NCI-H1092 treated with DMSO at 0.1 percent for 48 hours (cell line): ENCODE measurements around the gene ALKAL2.

Experiments used
- DNase-seq: peaks from one replicate; lab custom pipeline; 2025; lab: John Stamatoyannopoulos, UW

ALKAL2 gene

DNA sequence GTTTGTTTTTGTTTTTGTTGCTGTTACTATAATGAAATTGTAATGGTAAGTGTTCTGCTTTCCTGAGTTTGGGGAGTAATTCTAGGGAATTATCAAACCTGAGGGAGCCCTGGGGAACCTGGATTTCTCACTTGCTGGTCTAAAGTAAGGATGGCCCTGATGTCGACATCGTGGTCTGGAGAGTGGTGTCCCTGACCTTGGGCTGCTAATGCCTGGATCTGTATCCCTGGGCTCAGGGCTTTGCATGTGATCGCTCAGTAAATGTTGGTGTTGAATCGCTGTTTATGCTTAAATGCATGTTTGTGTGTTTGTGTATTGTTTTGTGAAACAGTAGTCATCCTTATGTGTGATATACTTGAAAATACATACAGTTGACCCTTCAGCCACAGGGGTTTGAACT lies 17.0 kb downstream of the ALKAL2 start:
- DNase-seq = no peak

DNA sequence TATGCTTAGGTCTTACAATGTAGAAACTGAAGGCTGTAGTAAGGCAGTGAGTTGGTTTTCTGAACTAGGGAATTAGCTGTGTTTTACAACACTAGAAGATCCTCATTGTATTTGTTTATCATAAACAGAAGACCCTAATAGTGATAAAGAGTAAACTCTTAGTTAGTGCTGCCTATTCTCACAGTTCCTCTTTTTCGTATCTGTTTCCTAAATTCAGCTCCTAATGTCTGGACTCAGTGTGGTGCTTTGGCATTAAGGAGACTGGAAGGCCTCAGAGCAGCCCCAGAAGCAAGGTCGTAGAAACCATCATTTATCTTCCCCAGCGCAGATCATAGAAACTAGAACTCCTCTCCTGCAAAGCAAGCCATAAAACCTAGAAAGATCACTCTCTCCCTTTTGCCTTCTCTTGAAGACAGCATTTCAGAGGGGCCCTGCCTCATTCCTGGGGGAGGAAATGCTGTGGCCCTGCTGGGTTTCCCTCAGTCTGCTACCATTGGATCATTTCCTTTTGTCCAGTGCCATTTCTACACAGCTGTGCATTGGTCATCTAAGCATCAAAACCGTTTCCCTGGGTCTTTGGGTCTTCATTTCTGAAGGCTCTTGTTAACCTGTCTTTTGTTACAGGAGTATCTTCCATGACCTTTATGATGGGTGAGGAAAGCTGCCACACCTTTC lies 18.4 kb downstream of the ALKAL2 start:
- DNase-seq = no peak

DNA sequence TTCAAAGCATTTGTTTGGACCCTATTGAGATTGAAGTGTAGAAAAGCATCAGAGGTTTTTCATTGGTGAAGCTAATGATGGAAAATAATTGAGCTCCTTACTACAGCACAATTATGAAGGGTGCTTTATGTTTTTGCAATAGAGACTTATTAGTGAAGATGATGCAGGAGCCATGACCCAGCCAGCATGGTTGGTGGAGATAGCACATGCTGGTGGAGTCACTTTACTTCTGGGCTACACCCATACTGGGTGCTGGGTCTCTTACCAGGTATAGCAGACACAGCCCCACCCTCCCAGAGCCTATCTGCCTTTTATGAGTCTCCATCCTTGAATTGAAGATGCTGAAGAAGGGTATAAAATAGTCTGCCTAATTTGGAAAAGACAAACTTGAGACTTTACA lies 19.6 kb downstream of the ALKAL2 start:
- no peak for DNase-seq

- peak; percentile 87 for DNase-seq
Observed at GRCh38 chr2:264493-265468, 23.1 kb downstream of the ALKAL2 start, which contains the start of gene ACP1. Gene ACP1 (plus strand): TSS chr2:264947. CDS start chr2:264965, 18 bp downstream.

- no peak for DNase-seq
Observed at GRCh38 chr2:263774-264492, 24.0 kb downstream of the ALKAL2 start, which contains the start of gene SH3YL1. Gene SH3YL1 (minus strand): TSS chr2:264032. CDS start chr2:263984, 48 bp downstream.

DNA sequence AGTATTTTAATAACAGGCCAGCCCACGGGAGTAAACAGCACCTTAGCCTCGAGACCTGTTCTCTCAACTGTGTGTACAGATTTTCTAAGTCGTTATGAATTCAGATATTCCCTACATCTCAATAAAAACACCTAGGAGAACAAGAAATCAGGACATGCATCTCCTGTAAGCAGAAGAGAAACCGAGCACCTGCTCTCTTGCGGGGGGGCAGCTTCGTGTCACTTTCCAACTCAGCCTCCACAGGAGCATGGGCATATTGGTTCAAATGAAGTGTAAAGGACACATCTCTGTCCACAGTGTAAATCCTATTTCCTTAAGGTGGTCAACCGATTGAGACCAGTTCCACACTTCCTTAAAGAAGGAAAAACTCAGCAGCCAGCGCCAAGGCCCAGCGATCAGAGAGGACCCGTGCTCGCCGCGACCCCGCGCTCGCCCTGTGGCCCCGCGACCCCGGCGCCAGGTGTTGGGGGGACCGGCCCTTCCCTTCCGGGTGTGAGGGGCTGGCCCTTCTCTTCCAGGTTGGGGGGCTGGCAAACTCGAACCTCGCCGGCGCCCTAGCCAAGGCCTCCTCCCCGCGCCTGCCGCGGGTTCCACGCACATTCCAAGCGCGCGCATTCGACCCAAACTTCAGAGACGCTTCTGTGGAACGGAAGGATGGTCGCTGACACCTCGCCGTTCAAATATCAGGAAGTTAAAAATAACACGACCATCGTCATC lies 24.7 kb downstream of the ALKAL2 start:
- DNase-seq = no peak

DNA sequence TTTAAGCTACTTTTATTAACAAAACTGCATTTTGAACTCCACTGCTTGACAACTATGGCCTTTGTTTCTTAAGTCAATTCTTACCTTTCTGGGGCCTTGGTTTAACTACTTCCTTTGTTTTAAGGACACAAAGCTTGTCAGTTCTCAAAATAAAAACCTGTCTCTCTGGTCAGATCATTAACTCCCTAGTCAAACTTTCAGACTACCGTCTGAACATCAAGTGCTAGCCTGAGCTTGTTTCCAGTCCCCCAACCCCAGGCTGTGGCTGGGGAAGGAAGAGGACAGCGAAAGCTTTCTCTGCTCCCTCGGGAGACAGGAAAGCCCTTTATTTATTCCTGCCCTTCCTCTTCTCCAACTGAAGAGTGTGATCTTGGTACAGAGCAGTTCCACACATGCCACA lies 25.8 kb downstream of the ALKAL2 start:
- DNase-seq = no peak

GRCh38 chr2:260507-261161 lies 27.3 kb downstream of the ALKAL2 start:
- DNase-seq = no peak

- no peak for DNase-seq
Observed at GRCh38 chr2:259789-260331, 28.0 kb downstream of the ALKAL2 start.

- DNase-seq = no peak
Observed at GRCh38 chr2:258933-259332, 29.0 kb downstream of the ALKAL2 start.

DNA sequence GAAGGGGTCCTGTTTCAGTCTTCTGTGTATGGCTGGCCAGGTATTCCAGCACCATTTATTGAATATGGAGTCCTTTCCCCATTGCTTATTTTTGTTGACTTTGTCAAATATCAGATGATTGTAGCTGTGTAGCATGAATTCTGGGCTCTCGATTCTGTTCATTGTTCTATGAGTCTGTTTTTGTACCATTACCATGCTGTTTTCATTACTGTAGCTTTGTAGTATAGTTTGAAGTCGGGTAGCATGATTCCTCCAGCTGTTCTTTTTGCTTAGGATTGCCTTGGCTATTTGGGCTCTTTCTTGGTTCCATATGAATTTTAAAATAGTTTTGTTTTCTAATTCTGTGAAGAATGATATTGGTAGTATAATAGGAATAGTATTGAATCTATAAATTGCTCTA lies 30.0 kb downstream of the ALKAL2 start:
- DNase-seq = no peak

DNA sequence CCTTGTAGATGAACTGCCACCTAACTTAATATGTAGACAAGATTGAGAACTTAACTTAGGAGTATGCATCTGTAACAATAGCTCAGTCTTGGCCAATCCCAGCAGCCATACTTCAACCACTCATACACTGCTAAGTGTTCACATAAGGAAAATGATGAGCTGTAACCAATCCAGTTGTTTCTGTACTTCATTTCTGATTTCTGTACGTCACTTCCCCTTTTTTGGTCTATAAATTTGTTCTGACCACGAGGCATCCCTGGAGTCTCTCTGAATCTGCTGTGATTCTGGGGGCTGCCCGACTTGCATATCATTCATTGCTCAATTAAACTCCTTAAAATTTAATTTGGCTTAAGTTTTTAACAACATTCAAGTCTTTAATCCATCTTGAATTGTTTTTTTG lies 30.5 kb downstream of the ALKAL2 start:
- no peak for DNase-seq

DNA sequence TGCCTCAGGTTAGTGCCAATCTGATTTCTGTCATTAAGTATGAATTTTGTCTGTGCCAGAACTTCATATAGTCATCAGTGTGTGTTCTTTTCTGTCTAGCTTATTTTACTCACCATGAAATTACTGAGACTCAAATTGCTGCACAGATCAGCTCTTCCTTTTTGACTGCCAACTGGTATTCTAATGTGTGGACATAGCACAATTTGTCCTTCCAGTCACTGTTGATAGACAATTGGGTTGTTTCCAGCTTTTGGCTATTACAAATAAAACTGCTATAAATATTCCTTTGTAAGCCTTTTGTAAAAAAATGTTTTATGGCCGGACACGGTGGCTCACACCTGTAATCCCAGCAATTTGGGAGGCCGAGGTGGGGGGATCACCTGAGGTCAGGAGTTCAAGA lies 31.8 kb downstream of the ALKAL2 start:
- DNase-seq = no peak

GRCh38 chr2:255195-255594 lies 32.7 kb downstream of the ALKAL2 start:
- DNase-seq = no peak

DNA sequence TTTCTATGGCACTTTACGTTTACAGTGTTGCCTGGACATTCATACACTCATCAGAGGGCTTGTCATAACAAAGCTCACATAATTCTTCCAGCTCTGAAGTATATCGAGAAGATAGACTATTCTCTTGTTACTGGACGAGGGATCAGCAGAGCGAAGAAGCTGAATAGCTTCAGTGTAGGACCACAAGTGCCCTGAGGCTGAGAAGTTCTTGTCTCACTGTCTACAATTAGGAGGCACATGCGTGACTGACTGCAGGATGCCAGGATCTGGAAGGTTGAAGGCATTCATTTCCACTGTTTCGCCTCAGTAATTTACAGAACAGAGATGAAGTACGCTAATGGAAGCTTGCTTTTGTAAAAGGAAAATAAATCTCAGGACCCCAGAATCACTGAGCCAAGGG lies 33.6 kb downstream of the ALKAL2 start:
- no peak for DNase-seq

GRCh38 chr2:253202-253638 lies 34.7 kb downstream of the ALKAL2 start:
- no peak for DNase-seq

GRCh38 chr2:252001-252602 lies 35.8 kb downstream of the ALKAL2 start:
- DNase-seq = no peak

DNA sequence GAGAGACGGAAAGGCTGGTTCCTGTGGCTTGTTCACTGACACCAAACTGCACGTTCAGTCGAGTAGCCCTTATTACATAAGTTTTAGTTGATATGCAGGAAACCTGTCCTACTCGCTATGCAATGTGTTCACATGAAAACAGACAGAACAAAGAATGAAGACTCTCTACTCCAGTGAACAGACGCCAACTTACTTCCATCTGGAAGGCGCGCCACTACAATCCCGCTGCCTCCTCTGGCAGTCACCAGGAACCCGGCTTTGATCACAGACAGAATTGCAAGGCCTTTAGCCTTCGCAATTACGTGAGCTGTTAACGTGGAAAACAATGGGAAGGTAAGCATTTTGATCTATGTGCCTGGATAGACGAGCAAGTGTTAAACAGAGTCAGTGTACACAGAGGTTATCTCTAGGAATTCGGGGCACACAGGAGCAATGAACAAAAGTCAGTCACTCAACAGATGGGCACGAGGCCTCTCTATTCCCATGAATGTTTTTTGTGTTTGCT lies 38.3 kb downstream of the ALKAL2 start:
- no peak for DNase-seq

DNA sequence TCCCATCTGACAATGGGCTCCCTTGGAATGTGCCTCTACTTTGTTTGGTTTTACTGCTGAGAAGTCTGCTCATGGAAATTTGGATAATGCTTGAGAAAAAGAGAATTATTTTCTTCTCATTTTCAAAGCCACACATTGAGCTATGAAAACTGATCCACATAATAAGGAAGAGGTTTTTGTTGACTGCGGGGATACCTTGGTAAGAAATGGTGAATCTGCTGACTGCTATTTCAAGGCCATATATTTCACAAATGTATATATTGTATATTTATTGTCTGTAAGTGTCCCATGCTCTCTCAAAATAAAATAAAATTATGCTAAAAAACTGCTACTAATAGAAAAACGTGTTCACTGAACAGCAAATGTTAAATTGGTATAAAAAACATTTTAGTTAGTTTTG lies 39.2 kb downstream of the ALKAL2 start:
- DNase-seq = no peak

GRCh38 chr2:246489-247144 lies 41.3 kb downstream of the ALKAL2 start:
- DNase-seq = peak; percentile 9
